Adrenal gland (tissue), 12 donors: Measurements from ENCODE around the gene IL1RL1. TPM values are rescaled to one million over a fixed set of nuclear protein-coding genes. Genes with fewer than 3 reads are reported as not detected.

Experiments used
- DNase-seq, 7 donors: peaks; one replicate each; pipeline ENCODE4 v3.0.0-alpha.2; 2019 to 2020
- H3K27ac ChIP-seq, 5 donors: fragments of 200-600 bp; sonication (generic) in 4 of 5; 1 replicate in 3 of 5; 2 replicates in 2 of 5; pipeline versions ENCODE4 v1.5.1 to v1.8.0; 2016 to 2020; ENCODE audit warnings: mild to moderate bottlenecking in 1 of 5
- H3K27me3 ChIP-seq: fragments of 200-600 bp; 2 replicates; pipeline ENCODE4 v1.8.0; 2021
- H3K36me3 ChIP-seq, 2 donors: fragments of 200-600 bp; replicated peaks in 1 of 2; 1 replicate in 1 of 2; 2 replicates in 1 of 2; pipeline versions ENCODE4 v1.5.1 to v1.8.0; 2018 to 2022
- H3K4me1 ChIP-seq, 2 donors: fragments of 200-600 bp; replicated peaks in 1 of 2; 1 replicate in 1 of 2; 2 replicates in 1 of 2; pipeline versions ENCODE4 v1.5.1 to v1.8.0; 2018 to 2021
- H3K4me3 ChIP-seq, 4 donors: fragments of 200-600 bp; sonication (generic) in 3 of 4; one replicate each; pipeline ENCODE4 v1.5.1; 2016 to 2018
- H3K9me3 ChIP-seq, 3 donors: fragments of 200-600 bp; sonication (generic) in 1 of 3; replicated peaks in 1 of 3; 1 replicate in 2 of 3; 2 replicates in 1 of 3; pipeline versions ENCODE4 v1.5.1 to v1.8.0; 2016 to 2021
- POLR2A ChIP-seq, 2 donors: fragments of 450-650 bp; IDR thresholded peaks; one replicate each; pipeline ENCODE4 v1.6.1; 2017; ENCODE audit warnings: antibody characterized with exemption in 2 of 2, mild to moderate bottlenecking in 2 of 2, moderate library complexity in 1 of 2
- WGBS, 4 donors: extraction: QIAGEN DNeasy Blood & Tissue Kit in 2 of 4; methylation state at CpG; one replicate each; pipeline versions ENCODE4 v1.1.5 to v1.1.7; 2013 to 2017; 5-methylcytosine and 5-hydroxymethylcytosine counted together
- intact Hi-C, 2 donors: fragments of 100-400 bp; cut with DNase I; formaldehyde crosslinking; loops; one replicate each; pipeline versions ENCODE4 v1.14.1 to v1.15.0; 2022 to 2023
- polyA plus RNA-seq, 3 donors: library from polyadenylated mRNA; stranded (reverse); fragments of 200-250 nt in 2 of 3; fragments of 350-450 nt in 1 of 3; fragmentation: Illumina TruSeq in 1 of 3; extraction: RNeasy Lipid Tissue Mini Kit (QIAGEN cat#74804) in 1 of 3; gene quantifications; one replicate each; pipeline ENCODE4 v1.2.3, GENCODE V29; 2013 to 2014
- total RNA-seq, 9 donors: library from RNA; depleted of rRNA in 4 of 9; stranded (reverse); fragments of >200 nt in 4 of 9; fragments of 120-200 nt in 1 of 9; fragmentation: NEBNext Ultra II Directional in 1 of 9; extraction: Animal tissue kit (Norgen Biotek cat#: 25700) in 1 of 9; gene quantifications; one replicate each; pipeline versions ENCODE4 v1.1.0 to v1.2.4, GENCODE V29; 2013 to 2023
- TF ChIP-seq, protein P1 (sequence below), 6 experiments: fragments of 450-650 bp in 4 of 6; fragments of 200-600 bp in 2 of 6; sonication (generic) in 1 of 6; IDR thresholded peaks; 1 replicate in 5 of 6; 2 replicates in 1 of 6; pipeline versions ENCODE4 v1.5.1 to v1.8.0; 2016 to 2021; ENCODE audit warnings: antibody characterized with exemption in 6 of 6, mild to moderate bottlenecking in 2 of 6, moderate library complexity in 1 of 6
- donor health status: healthy with polysubstance abuse.
- donor health status: Bipolar disorder and iron deficiency.
- donor health status: DM: yes; HTN: yes; CAD: no.
- donor health status: DM: no; HTN: no; CAD: no.
- donor health status: DM: no; HTN: no; CAD: no.
- donor health status: DM: yes; HTN: yes; CAD: no.

The IL1RL1 gene
- total and polyA plus RNA-seq, 12 donors: 2.1 to 74.8 (median 23.4) TPM

DNA sequence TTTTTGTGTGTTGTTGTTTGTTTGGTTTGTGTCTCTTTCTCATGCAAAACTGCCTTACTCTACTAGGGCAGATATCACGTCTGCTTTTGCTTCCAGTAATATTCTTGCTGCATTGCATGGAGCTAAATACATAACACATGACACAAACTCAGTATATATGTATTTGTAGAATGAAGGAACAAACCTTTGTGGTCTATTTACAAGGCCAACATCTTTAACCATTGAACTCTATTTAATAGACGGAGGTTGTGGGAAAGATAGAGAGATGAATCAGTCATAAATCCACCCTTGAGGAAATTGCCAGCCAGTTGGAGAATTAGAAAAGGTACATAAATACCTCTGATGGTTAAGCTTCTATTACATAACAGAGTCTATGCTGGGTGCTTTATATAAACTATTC lies 26.0 kb upstream of the IL1RL1 start:
- Histone ChIP-seq H3K4me1 (no peaks in the 10 kb centered on the region), H3K9me3 (no peaks in the 10 kb centered on the region), H3K27ac (no peak overlapping the region), H3K27me3 (peaks cover 10% of the 10 kb centered on the region), H3K4me3 (no peak overlapping the region), H3K36me3 (no peaks in the 10 kb centered on the region)
- TF ChIP-seq, protein P1, sequence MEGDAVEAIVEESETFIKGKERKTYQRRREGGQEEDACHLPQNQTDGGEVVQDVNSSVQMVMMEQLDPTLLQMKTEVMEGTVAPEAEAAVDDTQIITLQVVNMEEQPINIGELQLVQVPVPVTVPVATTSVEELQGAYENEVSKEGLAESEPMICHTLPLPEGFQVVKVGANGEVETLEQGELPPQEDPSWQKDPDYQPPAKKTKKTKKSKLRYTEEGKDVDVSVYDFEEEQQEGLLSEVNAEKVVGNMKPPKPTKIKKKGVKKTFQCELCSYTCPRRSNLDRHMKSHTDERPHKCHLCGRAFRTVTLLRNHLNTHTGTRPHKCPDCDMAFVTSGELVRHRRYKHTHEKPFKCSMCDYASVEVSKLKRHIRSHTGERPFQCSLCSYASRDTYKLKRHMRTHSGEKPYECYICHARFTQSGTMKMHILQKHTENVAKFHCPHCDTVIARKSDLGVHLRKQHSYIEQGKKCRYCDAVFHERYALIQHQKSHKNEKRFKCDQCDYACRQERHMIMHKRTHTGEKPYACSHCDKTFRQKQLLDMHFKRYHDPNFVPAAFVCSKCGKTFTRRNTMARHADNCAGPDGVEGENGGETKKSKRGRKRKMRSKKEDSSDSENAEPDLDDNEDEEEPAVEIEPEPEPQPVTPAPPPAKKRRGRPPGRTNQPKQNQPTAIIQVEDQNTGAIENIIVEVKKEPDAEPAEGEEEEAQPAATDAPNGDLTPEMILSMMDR (IDR thresholded peaks at IDR 0.05): no peak
- DNase-seq: no peak
- intact Hi-C loops: no loop called here
- 63 to 75% (median 69%) methylated on average over 2 of the region's 2 CpGs for WGBS, 4 donors

DNA sequence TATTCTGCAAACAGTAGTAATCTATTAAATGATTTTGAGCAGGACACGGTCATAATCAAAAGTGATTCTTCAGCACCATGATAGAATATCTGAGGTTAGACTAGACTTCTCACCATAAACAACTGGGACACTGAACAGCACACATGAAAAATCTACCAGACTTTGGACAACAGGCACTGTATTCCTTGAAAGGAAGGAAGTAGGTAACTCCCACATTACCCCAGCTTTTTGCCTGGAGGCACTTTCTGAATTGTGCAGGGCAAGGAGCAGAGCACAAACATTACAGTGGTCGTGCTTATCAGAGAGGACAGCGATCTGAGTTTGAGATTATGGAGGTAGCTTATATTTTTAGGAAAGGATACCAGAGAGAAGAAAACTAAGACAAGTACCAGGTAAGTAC lies 25.3 kb upstream of the IL1RL1 start:
- Histone ChIP-seq H3K9me3 (no peaks in the 10 kb centered on the region), H3K4me3 (no peak overlapping the region), H3K27ac (no peak overlapping the region), H3K27me3 (peaks cover 10% of the 10 kb centered on the region), H3K4me1 (no peaks in the 10 kb centered on the region), H3K36me3 (no peaks in the 10 kb centered on the region)
- TF ChIP-seq POLR2A (IDR thresholded peaks at IDR 0.05): no peak
- TF ChIP-seq, protein P1 (IDR thresholded peaks at IDR 0.05): no peak
- intact Hi-C loops: no loop called here
- 74 to 86% (median 77%) methylated on average over 3 of the region's 3 CpGs for WGBS, 4 donors
- no peak for DNase-seq

DNA sequence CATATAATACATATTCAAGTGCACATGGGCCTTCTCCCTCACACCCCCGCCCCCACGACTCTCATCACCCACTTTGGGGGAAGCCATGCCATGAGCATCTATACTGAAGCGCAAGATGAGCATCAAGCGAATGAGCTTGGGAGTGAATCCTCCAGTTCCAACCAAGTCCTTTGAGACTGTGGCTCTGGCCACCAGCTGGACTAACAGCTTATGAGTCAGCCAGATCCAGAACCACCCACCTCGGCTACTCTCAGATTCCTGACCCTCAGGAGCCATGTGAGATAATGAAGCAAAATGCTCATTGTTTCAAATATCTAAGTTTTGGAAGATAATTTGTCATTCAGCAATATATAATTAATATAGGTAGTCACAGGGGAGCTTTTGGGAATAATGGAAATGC lies 22.2 kb upstream of the IL1RL1 start:
- no peak overlapping the region for H3K27ac ChIP-seq
- DNase-seq: no peak

DNA sequence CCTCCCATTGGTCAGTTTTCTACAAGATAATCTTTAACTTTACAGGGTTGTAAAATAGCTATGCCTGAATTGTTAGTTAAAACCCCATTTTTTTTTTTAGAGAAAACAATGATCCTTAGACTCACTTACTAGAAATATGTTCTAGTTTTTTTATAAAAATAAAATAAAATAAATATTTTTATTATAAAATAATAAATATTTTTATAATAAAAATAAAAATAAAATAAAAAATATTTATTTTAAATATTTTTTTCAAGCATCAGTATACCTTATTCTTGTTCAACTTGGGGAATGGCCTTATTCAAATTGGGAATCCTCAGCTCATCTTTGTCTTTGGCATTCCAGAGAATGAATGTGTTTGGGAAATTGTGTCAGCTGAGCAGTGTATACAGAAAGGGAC lies 20.8 kb upstream of the IL1RL1 start:
- TF ChIP-seq POLR2A (IDR thresholded peaks at IDR 0.05): no peak
- TF ChIP-seq, protein P1 (IDR thresholded peaks at IDR 0.05): no peak
- Histone ChIP-seq H3K27me3 (peaks cover 23% of the 10 kb centered on the region), H3K4me1 (no peaks in the 10 kb centered on the region), H3K36me3 (no peaks in the 10 kb centered on the region), H3K9me3 (no peaks in the 10 kb centered on the region), H3K4me3 (no peak overlapping the region), H3K27ac (no peak overlapping the region)
- DNase-seq: no peak
- intact Hi-C loops: no loop called here

More for the DNA sequence above, 22.2 kb upstream of the IL1RL1 start:
- intact Hi-C loops: no loop called here
- TF ChIP-seq, protein P1 (IDR thresholded peaks at IDR 0.05): no peak
- TF ChIP-seq POLR2A (IDR thresholded peaks at IDR 0.05): no peak
- H3K4me3 ChIP-seq: no peak overlapping the region
- WGBS, 4 donors: 81 to 97% (median 88%) methylated on average over 5 of the region's 5 CpGs
- H3K4me1 ChIP-seq: no peaks in the 10 kb centered on the region
- no peaks in the 10 kb centered on the region for H3K36me3 ChIP-seq
- H3K27me3 ChIP-seq: peaks cover 23% of the 10 kb centered on the region
- no peaks in the 10 kb centered on the region for H3K9me3 ChIP-seq
